GM20431 (cell line): ENCODE results near the gene STK25.
"Not testable (repeated sequence)": the region's sequence is repeated elsewhere in the genome, so short reads cannot be mapped to it uniquely, and the experiment has no call there.

Source experiments
- in situ Hi-C: fragments of 300-500 bp; cut with MseI, MboI; formaldehyde crosslinking; loops from one replicate; pipeline ENCODE4 v1.15.0; 2020; ENCODE audit warnings: low sequenced_read_pairs; ENCODE audit not compliant: unreplicated experiment

The STK25 gene

DNA sequence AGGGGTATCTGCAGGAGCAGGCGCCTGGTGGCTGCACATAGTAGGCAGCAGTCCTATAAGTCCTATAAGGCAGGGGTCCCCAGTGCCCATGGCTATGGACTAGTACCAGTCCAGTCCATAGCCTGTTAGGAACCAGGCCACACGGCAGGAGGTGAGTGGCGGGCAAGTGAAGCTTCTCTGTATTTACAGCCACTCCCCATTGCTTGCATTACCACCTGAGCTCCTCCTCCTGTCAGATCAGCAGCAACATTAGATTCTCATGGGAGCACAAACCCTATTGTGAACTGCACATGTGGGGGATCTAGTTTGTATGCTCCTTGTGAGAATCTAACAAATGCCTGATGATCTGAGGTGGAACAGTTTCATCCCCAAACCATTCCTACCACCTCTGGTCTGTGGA lies 33.1 kb downstream of the STK25 start:
- in situ Hi-C loops = no loop called here

DNA sequence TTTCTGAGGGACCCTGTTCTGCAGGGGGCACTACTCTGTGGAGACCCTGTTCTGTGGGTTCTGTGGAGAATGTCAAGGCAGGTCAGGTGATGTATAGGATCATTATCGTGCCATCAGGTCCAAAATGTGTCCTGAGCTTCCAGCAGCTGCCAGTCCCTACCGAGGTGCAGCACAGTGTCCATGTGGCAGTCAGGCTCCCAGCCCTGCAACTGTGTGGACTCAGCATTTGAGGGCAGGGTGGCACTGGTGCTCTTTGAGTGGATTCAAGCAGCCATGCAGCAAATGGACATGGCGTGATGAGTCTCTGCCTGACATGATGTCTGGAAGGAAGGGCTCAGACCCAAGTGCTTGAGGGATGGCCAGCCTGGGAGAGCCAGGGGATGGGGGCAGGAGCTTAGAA lies 35.0 kb downstream of the STK25 start:
- in situ Hi-C loops = no loop called here

DNA sequence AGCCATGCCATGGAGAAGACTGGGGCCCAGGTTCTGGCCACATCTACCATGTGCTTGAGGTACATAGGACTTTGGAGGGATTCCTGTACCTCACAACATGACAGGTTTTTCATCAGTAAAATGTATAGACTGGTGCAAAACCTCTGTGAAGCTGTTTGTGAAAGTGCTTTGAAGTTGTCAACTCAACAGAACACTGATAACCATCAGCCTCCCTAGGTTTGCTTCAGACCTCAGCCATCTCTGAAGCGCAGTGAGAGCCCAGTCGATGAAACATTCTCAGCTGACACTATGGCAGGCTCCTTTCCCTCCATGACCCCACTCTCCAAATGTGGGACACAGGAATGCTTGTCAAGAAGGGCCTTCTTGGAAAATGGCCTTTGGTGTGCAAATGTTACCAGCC lies 38.6 kb downstream of the STK25 start:
- in situ Hi-C loops = no loop called here

DNA sequence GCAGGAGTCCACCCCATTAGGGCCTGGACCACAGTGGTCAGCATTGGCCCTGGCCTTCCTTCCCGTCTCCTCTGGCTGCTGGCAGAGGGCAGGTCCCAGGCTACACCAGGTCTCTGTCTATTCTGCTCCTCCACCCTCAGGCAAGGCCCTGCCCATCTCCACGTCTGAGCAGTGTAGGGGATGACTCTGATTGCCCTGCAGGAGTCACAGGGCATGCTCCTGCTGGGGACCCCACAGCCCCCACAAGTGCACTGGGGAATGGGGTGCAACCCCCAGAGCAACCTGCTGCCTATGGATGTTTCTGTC lies 40.0 kb downstream of the STK25 start:
- in situ Hi-C loops = no loop called here

DNA sequence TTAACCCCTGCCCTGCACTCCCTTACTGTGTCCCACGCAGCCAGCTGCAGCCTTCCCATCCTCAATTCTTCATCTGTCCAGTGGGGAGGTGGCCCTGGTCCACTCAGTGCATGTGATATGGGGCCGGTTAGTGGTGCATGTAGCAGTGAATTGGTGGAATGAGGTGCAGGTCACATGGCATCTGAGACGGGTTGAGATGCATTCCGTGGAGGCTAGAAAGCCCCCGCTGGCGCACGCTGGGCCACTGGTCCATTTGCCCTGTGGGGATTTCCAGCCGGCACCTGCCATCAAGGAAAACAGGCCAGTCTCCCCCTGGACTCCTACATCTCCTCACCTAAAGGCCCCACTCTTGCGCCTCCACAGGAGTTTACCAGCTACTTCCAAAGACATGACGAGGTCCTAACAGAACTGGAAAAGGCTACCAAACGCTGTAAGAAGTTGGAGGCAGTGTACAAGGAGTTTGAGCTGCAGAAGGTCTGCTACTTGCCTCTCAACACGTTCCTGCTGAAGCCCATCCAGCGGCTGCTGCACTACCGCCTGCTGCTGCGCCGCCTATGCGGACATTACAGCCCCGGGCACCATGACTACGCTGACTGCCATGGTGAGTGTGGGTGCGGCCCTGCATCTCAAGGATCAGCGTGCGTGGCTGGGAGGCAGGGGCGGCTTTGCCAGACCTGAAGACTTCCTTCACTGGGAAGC lies 40.5 kb downstream of the STK25 start:
- in situ Hi-C loops = no loop called here

DNA sequence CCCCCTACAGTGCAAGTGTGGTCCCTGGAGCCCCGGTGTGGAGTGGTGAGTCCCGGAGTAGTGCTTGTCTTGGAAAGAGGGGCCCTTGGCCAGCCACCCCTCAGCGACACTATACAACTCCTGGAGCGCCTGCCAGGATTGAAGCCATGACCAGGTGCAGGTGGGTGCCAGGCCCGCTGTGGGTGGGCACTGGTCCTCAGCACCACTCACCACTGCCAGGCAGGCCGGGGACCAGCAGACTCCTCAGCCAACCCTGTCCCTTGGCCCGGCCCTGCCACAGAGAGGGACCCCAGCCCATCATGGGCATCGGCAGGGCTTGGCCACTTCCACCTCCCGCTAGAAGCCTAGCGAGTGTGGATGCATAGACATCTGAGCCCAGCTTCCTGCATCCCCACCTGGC lies 42.2 kb downstream of the STK25 start:
- in situ Hi-C loops = no loop called here

DNA sequence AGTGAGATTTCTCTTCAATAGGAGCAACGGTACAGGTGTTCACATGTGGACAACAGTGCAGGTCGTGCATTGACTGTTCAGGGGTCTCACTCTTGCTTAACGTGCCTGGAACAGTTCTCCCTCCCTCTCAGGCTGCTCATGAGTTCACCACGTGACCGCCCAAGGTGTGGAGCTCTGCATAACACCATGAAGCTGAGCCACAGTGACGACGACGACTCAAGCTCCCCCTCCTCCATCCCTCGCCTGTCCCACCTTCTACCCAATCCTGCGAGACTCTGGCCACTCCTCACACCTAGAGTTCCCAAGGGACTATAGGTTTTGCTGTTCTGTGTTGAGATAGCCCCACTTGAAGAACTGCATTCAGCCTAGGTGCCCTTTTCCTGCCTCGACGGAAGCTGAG lies 42.8 kb downstream of the STK25 start:
- in situ Hi-C loops = no loop called here

DNA sequence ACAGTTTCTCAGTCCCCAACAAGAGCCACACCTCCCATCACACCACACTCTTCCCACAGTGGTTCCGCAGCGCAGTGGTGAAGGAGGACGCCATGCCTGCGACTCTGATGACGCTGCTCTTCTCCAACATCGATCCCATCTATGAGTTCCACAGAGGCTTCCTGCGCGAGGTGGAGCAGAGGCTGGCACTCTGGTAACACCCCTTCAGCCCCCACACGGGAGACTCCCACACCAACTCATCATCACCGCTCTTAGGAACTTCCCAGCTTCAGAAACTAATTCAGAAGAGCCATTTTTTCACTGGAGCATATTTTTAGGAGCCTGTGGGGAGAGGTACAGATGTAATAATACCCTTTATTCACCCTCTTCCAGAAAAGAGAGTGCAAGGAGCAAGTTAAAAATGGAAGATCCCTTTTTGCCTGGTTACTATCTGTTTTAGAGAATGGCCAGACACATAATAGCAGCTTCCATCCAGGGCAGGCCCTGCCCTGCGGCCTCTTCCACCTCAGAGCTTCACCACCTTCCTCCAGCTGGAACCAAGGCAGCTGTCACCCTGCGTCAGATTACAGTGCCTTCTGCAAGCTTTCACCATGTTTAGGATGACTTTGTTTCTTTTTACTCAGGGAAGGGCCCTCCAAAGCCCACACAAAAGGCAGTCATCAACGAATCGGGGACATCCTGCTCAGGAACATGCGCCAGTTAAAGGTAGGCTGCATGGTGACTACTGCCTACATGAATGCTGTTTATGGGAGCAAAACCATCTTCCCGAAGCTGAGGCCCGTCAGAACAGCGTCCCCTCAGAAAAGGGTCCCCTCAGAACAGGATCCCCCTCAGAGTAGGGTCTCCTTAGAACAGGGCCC lies 44.9 kb downstream of the STK25 start:
- in situ Hi-C loops = no loop called here

DNA sequence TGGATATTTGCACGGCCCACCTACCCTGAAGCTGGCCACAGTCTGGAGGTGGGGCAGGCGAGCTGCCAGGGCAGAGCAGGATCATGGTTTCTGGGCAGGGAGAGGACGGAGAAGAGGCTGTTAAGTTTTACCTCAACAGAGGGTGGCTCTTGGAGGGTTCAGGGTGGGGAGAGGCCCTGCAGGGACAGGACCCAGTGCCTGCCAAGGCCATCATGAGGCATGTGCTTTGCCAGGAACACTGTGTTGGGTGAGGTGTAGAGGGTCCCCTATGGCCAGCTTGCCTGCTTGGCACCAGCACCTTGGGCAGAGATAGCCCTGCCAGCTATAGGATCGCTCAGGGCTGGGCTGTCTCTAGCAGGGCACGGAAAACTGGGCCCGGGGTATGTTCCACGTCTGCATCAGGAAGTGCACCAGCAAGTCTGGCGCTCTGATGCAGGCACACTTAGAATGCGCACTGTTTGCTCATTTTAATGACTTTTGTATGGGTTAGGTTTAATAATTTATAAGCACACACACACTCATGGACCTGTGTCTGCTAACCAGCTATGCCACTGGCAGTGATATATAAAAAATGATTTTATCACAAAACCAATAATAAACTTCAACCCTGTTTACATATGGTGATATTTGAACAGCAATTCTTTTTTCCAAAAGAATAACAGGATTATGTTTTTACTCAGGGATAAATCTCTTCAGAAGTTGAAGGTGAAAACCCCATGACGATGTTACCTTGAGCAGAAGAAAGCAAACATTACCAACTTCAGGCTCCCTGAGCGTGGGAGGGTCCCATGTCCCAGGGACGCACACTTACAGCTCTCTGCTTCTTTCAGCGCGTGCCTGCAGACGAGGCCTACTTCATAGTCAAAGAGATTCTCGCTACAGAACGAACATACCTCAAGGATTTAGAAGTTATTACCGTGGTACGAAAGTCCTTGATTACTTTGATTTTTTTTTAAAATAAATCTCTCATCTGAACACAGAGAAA lies 46.4 kb downstream of the STK25 start:
- in situ Hi-C loops = no loop called here

DNA sequence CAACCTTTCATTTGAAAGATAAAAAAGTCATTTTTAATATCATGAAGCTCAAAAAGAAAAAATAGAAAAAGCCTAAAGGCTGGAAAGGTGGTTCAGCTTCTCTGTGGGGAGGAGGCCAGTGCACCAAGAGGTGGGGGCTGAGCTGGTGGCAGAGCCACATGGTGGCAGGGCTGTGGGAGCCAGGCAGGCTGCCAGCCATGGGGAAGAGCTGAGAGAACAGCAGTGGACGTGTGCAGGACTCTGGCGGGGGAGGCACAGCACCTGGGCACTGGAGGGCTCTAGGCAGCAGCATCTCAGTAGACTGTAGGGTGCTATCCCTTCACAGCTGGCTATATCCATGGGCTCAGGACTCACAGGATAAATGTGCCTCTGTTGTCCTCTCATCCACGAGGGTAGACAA lies 47.8 kb downstream of the STK25 start:
- in situ Hi-C loops = no loop called here

DNA sequence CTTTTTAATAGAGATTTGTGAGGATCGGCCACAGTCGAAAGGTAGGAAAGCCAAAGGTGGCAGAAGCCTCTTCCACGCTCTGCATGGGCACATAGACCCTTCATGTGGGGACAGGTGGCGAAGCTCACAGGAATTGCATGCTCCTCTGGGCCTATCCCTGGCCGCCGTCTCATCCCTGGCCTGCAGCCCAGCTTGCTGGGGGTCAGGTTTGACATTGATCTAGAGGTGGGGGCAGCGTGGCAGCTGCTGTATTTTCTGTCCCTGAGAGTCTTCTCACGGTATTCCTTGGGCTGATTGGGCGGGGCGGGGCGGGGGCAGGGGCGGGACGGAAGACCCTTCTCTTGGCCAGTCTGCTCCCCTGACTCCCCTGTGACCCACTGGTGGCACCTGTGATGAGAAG lies 48.9 kb downstream of the STK25 start:
- in situ Hi-C loops = no loop called here

DNA sequence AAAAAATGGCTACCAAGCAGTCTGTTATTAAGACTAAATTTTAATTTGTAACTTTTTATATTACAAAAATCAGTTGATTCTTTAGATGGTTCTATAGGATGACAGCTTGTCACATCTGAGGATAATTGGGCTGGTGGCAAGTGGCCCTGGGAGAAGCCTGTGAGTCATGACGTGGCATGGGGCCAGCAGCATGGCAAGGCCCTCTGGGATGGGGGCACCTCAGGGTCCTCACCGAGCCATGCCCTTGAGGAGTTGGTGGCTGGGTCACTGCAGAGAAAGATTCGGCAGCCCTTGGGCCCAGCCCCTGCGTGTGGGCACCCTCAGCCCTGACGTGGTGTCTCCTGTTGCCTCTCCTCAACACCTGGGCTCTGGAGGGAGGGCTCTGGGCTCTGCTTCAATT lies 49.7 kb downstream of the STK25 start:
- in situ Hi-C loops = no loop called here

DNA sequence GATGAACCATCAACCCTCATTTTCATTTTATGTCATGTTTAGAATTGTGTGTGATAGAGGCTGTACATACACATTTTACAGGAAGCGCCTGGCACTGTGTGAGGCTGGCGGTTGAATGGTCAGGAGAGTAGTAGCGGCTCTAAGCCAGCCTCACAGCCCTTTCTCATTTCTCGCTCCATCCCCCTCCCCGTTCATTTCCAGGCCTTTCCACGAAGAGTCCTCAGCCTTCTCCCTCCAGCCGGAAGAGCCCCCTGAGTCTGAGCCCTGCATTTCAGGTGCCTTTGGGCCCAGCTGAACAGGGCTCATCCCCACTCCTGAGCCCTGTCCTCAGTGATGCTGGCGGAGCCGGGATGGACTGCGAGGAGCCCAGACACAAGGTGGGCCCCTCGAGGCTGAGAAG lies 51.8 kb downstream of the STK25 start:
- in situ Hi-C loops = no loop called here

DNA sequence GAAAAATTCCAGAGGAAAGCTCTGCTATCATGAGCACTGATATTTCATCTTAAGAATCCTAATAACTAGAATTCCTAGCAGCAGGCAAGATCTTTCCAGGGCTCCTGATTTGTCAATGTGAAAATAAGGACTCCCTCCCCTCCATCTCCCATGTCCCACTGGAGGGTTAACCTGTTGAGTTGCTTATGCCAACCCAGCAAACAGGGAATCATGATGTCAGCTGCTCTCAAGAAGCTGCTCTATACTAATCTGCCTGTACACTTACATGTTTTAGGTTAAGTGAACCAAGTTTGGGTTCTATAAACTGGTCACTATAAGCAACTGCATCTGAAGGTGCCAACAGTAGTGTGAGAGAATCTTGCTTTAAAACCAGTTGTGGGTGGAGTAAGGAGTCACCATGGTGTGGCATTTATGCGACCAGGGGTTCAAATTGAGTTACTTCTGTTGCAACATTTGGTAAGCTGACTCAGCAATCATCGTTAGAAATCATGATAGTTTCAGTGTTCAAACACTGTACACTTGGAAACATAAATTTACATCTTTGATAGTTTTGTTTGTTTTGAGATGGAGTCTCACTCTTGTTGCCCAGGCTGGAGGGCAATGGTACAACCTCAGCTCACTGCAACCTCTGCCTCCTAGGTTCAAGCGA lies 53.4 kb downstream of the STK25 start:
- in situ Hi-C loops = no loop called here

DNA sequence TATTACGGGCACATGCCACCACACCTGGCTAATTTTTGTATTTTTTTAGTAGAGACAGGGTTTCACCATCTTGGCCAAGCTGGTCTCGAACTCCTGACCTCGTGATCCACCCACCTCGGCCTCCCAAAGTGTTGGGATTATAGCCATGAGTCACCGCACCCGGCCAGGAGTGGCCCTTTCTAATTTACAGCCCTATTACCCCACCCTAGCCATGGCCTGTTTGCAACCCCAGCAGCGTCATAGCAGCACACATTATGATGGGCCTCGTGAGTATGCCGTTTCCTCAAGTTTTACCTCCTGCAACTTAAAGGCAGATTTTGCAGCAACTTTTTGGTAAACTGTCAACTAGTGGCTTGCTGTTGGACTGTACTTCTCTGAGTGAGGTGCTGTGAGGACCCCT lies 54.5 kb downstream of the STK25 start:
- in situ Hi-C loops = not testable (repeated sequence)

DNA sequence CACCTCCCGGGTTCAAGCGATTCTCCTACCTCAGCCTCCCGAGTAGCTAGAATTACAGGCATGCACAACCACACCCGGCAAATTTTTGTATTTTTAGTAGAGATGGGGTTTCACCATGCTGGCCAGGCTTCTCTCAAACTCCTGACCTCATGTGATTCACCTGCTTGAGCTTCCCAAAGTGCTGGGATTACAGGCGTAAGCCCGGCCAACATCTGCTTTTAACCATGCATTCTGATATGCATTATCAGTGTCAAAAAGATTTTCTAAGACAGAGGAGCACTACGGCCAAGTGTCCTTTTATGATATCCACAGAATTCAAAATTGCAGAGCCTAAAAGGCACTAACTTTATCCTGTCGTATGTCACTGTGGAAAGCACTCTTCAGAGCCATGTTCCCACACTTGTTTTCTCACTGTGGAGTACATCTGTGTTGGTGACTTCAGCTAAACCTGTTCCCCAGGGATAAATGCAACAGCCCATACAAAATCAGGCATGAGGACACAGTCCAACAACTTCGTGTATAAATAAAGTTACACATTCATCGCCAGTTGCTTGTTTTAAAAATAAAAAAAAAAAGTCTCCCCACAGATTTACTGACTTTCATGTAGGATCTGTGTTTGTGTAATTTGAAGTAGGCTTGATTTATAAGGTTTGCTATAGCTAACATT lies 56.4 kb downstream of the STK25 start:
- in situ Hi-C loops = no loop called here

DNA sequence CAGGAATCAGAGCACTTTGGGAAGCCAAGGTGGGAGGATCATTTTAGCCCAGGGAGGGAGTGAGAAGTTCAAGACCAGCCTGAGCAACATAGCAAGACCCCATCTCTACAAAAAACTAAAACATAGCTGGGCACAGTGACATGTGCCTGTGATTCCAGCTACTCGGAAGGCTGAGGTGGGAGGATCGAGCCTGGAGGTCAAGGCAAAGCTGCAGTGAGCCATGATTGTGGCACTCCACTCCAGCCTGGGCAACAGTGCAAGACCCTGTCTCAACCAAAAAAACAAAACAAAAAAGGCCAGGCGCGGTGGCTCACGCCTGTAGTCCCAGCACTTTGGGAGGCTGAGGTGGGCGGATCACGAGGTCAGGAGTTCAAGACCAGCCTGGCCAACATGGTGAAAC lies 58.3 kb downstream of the STK25 start:
- in situ Hi-C loops = not testable (repeated sequence)

DNA sequence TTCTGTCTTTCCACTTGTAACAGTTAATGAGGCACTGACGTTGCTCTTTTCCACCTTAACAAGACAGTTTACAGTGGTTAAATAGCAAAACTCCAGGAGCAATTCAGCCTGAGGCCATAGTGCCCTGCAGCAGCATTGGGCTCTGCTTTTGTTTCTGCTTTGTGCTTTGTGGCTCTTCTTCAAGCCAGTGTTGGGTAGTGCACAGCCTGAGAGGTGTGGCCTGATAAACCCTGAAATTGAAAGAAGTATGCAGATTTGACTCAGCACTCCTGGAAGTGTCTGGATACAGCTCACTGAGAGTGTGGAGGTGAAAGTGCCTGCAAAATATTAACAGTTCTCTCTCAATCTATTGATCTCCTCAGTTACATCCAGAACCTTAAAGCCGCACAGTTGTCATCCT lies 63.0 kb downstream of the STK25 start:
- in situ Hi-C loops = no loop called here

DNA sequence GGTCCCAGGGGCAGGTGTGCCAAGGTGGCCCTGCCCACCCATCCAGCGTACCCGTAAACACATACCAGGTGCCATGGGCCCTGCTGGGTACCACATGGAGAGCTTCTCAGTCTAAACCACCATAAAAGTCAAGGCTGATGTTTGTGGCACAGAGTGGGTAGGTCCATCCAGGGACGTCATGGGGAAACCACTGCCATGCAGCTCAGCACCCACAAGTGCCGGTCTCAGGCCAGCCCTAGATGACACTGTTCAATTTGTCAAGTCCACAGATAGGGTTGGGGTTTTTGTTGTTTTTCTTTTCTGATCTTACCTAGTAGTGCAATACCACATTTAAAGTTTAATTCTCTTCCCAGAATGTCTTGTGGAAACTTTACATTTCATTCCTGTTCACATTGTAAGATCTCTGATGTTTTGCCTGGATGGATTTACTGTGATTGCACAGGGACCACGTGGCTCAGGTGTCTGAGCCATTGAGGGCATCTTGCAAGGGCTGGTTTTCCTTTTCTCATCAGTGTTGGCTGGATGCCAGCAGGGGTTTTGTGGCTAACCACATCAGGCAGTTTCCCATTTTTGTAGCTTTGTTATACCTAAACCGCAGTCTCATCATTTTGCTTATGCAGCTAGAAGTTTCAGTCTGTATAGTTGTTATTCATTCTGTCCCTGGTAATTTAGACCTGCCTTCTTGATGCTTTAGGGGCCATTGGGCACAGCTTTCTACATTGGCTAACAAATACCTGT lies 64.7 kb downstream of the STK25 start:
- in situ Hi-C loops = no loop called here
